NCI-H2196 (cell line): ENCODE measurements around the gene FRMD7.
"Not testable (repeated sequence)": the region's sequence is repeated elsewhere in the genome, so short reads cannot be mapped to it uniquely, and the experiment has no call there.

Experiments used
- DNase-seq: peaks from one replicate; lab custom pipeline; 2025; ENCODE audit not compliant: unreplicated experiment; lab: John Stamatoyannopoulos, UW

Gene FRMD7, protein sequence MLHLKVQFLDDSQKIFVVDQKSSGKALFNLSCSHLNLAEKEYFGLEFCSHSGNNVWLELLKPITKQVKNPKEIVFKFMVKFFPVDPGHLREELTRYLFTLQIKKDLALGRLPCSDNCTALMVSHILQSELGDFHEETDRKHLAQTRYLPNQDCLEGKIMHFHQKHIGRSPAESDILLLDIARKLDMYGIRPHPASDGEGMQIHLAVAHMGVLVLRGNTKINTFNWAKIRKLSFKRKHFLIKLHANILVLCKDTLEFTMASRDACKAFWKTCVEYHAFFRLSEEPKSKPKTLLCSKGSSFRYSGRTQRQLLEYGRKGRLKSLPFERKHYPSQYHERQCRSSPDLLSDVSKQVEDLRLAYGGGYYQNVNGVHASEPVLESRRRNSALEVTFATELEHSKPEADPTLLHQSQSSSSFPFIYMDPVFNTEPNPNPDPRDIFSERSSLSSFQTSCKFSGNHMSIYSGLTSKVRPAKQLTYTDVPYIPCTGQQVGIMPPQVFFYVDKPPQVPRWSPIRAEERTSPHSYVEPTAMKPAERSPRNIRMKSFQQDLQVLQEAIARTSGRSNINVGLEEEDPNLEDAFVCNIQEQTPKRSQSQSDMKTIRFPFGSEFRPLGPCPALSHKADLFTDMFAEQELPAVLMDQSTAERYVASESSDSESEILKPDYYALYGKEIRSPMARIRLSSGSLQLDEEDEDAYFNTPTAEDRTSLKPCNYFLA

DNA sequence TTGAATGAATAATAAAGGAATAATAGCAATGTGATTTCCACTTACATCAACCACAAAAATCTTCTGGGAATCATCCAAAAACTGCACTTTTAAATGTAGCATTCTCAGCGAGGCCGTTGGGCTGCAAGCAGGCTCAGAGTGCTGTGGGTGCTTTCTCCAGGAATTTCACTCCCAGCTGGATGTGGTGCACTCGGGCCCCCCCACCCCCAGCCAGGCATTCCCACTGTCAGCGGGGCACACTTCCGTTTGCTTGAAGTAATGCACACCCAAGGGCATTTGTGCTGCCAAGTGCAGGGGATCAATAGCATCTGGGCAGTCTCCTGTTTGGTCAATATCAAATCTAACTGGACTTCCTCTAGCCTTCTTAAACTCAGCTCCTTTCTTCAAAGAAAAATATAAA, at the start of gene FRMD7:
TSS of gene FRMD7 (minus strand) at position 278 of the 400 bp plus-strand sequence. CDS start at position 102, 176 bp downstream.
- no peak for DNase-seq

DNA sequence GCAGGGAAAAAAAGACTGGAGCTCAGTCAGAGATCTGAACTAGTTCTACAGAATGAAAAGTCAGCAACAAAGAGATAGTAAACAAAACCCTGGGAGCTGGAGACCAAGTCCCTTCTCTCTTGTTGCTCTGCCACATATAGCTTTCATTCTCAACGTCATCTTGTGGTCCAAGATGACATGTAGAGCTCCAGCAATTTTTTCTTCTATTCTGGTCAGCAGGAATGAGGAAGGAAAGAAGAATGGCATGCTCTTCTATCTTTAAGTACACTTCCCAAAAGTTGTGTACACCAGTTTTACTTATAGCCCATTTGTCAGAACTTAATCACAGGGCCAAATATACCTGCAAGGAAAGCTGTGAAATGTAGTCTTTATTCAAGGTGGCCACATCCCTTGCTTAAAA, 45.8 kb upstream of the FRMD7 start:
- no peak for DNase-seq

DNA sequence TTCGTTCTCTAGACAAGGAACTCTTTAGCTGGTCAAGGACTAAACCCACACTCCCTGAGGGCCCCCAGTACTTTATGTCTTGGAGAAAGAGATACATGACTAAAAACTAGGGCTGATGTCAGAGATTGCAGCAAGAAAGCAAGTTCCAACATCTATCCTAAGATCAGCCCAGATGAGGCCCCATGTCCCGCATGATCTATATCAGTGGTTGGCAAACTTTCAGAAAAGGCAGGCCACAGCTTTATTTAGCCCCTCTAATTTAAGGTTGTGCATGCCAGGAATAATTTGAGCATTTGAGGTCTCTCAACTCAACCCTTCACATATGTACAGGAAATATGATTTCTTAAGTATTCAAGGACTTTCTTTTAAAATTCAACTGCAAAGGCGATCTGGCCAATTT, 44.1 kb upstream of the FRMD7 start:
- DNase-seq: no peak

DNA sequence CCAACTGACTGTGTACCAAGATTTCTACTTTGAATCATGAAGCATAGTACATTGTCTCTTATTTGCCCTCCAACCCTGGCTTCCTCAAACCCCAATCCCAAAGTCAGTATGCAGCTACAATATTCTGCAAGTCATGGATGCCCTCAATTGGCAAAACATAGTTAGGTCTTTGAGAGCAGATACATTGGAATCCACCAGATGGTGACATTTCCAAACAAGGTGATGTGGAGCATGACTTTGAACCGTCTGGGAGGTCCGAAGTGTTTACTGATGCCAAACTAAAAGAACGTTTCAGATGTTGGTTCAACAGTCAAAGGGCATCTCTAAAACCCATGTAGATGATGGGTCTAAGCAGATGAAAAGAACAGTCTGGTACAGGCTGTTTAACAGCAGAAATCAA, 43.7 kb upstream of the FRMD7 start:
- DNase-seq: no peak

DNA sequence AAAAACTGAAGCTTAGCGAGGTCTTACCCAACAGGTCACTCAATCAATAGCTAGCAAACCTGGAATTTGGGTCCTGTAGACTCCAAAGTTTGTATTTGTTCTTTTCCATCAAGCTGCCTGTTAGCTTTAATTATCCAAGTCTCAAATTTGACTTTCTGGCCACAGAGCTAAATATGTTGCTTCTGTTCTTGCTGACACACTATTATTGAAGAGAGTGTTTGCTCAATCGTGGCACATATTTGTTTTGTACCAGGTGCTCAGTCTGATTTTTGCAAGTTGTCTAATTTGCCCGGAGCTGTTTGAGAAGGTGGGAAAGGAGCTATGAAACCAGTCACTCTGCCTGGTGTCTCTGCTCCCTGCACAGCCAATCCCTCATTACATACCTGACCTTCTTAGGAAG, 41.7 kb upstream of the FRMD7 start:
- DNase-seq: no peak

DNA sequence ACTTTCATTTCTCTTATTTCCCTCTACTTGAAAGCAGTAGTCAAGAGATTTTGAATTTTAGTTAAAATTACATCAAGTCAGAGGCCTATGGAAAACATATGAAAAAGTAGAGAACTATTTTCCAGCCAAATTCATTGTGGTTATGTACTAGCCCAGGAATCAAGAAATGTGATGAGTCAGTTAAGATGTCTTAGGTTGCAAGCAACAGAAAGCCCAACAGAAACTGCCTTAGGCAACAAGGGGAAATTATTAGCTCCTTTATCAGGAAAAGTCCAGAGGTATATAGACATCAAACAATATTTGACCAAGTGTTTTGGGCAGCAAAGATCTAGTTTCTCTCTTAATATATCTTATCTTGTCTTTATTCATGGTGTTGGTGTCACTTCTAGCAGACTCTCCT, 37.8 kb upstream of the FRMD7 start:
- DNase-seq: no peak

DNA sequence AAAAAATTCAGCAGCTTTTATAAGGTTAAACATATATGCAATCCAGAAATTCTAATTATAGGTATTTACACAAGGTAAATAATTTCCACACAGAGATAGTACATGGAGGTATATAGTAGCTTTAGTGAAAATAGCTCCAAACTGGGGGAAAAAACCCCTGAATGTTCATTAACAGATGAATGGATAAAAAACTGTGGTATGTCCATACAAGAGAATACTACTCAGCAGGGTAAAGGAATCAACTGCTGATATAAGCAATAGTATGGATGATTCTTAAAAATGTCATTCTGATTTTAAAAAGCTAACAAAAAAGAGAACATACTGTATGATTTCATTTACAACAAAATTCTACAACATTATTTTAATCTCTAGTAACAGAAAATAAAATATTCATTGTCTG, 37.2 kb upstream of the FRMD7 start:
- DNase-seq: no peak

DNA sequence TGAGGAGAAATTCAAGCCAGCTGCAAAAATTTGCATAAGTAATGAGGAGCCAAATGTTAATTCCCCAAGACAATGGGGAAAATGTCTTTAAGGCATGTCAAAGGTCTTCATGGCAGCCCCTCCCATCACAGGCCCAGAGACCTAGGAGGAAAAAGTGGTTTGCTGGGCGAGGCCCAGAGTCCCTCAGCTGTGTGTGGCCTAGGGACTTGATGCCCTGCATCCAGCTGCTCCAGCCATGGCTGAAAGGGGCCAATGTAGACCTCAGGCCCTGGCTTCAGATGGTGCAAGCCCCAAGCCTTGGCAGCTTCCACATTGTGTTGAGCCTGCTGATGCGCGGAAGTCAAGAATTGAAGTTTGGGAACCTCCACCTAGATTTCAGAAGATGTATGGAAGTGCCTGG, 35.3 kb upstream of the FRMD7 start:
- DNase-seq: not testable (repeated sequence)

DNA sequence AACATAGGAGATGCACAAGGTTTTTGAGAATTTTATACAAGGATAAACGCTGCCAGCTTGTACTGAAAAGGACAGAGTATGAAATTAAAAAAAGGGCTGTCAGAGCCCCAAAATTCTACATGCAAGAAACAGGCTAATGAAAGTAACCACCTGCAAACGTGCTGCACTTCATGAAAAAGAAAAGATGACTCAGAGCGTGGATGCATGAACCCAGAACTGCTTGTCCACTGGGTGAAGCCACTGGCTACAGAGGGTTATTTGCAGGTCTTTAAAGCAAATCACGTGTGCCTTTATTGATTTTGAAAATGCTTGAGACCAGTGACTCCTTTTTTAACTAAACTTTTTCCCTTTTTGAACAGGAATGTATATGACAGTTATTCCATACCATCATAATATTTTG, 25.3 kb upstream of the FRMD7 start:
- DNase-seq: no peak

DNA sequence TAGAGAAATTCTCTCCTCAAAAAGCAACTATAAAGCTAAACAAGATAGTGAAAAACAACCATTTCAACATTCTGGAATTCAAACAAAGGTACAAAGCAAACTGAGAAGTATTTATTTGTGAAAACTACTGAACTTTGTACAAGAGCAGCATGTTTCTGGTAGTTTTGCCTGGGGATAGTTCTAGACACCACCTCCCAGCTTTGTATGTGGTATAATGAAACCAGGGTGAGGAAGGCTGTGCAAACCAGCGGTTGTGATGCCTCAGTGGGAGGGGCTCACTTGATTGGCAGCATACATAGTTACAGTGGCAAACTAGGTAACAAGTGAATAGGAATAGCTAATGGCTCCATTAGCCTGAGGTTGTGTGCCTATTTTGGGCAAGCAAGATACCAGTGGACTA, 18.6 kb upstream of the FRMD7 start:
- DNase-seq: no peak

DNA sequence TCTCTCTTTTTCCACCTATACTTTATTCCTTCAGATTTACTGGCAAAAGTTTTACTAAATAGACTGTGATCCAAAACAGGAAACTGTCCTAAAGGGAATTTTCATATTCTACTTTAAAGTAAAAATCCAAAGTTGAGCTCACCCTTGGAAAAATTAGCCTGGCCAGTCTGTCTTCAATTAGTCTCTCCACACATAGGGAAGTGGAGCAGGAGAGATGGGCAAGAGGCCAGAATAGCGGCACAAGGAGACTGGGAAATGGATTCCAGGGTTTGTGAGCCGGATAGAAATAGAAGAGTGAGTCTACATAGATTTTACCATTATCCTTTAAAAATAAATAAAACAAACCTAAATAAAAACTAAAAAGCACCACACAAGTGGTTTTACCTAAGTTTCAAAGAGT, 16.2 kb upstream of the FRMD7 start:
- DNase-seq: no peak

DNA sequence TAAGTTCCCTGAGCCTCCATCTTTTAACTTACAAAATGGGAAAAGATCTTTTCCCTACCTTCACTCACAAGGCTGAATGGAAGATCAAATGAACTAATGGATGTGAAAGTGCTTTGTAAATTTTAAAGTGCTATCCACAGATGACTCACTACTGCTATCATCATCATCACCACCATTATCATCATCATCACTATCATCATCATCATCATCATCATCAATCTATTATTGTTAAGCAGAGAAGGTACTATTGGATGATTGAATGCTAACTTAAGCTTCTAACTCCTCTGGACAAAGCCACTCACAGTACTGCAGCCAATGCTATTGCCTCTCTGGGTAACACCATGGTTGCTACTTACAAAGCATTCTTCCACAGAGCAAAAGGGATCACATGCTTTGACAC, 1.9 kb downstream of the FRMD7 start:
- DNase-seq: no peak

DNA sequence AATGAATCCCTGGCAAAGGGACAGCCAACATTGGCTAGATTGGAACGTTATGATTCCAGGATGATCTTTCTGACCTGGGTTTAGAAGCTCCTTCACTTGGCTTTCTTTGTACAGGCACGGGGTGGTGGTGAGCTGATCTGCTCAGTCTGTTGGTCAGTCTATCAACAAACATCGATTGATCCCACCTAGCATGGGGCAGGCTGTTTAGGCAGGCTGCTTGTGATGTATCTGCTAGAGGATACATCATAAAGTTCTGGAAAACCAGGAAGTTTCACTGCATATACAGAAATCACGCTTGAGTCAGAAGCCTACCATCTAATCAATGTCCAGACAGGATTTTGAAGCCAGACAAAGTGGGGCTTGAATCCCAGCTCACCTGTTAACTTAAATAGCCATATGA, 6.9 kb downstream of the FRMD7 start:
- no peak for DNase-seq

DNA sequence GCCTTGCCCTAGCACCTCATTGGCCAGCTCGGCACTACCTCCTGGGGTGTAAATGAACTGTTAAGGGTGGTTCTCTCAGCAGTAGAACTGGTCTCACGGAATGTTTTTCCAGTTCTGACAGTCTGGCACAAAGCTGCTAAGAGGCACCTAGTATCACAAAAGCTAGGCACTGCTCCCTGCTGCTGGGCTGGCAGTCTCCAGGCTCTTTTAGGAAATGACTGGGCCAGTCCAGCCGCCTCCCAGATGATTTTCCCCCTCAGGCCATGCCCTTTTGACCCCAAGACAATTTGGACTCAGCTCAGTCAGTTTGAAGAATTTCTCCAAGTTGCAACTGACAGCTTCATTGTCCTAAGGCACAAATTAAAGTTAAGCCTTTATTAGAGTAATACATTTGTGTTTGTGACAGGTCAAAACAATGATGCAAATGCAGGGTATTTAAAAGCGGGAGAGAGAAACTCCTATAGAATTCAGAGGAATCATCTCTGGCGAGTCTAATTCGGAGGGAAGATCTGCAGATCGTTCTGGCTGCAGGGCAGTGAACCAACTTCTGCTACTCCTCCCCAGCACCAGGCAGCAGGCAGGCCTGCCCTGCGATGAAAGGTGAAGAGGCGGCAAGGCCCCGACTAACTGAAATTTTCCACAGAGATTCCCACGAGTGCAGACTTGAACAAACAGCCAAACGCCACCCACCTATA, 7.9 kb downstream of the FRMD7 start:
- DNase-seq: no peak

DNA sequence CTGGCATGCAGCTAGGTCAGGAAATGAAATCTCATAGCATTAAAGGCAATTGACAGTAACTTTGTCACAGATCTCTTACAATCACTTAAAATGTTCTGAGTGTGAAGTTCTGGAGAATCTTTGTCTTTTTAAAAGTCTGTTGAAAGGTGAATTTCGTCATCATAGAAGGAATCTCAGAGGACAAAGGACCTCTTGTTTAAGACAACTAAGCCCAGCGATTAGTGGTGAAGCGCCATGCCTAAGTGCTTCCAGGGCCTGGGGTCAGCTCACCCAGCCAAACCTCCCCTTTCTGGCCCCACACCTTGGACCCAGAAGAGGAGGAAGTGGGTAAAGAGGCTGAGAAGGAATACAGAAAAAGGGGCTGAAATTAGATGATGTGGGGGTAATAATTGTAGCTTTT, 8.5 kb downstream of the FRMD7 start:
- DNase-seq: no peak

DNA sequence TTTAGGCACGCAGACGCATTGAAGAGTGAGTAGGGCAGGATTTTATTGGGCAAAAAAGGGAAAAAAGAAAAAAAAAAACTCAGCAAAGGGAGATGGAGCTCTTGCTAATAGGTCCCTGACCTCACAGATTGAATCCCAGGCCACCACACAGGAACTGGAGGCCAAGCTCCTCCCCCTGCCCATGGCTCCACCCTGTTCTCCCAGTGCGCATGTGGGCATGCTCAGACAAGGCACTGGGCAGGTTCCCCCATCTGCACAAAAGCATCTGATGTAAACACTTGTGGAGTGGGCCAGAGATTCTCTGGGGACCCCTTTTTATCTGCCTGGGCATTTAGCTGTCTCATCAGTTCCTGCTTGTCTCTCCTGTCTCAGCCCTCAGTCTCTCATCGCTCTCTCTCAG, 9.5 kb downstream of the FRMD7 start:
- no peak for DNase-seq

DNA sequence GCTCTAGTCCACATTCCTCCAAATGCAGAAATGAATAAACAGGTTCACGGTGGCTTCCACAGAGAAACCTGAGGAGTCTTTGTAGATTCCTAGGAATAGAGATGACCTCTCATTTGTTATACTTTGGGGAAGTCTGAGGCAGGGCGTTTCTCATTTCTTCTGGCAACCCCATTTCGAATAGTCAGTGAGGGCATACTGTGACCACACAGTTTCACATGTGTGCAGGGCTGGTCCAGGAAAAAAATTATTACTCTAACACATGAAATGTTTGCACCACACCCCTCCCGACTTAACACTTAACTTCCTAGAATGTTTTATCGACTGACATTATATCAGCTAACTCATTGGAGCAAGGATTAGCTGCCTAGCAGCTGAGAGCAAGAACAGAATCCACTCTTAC, 12.0 kb downstream of the FRMD7 start:
- DNase-seq: no peak

DNA sequence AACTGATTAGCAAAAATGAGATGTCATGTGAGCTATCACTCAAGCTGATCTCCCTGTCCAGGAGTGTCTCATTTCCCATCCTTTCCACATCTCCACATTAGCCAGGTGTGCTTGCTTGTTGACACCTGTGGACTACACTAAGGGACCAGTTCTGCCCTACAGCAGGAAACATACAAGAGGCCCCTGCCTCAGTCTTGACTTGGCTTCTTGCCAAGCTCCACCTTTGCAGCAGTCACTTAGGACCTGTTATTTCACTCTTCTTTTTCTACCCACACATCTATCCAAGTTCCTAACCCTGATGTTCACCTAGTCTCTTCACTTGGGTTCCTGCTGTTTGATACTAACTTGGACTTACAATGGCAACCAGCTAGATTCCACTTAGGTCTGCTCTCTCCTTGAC, 13.2 kb downstream of the FRMD7 start:
- no peak for DNase-seq

DNA sequence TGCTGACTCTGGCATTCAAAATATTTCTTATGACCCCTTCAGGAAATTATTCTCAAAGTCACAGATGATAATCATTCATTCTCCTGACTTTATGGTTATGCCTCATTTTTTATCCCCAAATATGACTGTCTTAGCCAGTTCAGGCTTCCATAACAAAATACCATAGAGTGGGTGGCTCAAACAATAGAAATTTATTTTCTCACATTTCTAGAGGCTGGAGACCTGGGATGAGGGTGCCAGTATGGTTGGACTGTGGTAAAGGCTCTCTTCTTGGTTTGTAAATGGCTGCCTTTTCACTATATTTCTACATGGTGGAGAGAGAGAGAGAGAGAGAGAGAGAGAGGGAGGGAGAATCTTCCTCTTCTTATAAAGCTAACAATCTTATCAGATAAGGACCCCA, 20.5 kb downstream of the FRMD7 start:
- no peak for DNase-seq

DNA sequence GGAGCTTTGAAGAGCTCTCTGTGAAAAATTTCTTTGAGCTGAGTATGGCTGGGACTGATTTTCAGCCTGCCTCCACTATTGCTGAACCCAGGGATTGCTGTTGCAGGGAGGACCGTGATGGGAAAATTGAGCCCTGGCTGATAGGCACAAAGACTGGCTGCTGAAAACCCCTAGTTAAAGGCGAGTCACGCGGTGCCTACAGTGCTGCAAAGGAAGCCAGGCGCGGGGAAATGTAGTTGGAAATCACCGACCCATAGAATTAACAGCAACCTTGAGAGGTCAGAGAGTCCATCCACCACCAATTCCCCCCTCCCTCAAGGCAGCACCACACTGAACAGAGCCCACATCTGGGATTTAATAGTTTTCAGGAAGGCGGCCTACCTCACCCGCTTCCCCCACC, 26.0 kb downstream of the FRMD7 start:
- no peak for DNase-seq

DNA sequence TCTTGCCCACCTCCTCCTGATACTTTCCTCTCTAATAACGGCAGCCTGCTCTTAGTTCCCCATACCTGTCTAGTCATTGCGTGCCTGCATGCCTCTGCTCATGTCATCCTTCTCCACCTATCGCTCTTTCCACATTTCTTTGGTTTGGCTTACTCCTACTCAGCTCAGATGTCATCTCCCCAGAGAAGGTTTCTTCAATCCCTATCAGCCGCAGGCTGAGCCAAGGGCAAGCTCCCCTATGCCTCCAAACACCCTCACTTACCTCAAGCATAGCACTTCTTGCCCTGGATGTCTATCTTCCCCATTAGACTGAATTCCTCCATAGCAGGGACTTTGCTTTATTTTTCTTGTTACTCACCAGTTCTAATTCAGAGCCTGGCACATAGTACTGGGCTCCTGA, 26.6 kb downstream of the FRMD7 start:
- no peak for DNase-seq

DNA sequence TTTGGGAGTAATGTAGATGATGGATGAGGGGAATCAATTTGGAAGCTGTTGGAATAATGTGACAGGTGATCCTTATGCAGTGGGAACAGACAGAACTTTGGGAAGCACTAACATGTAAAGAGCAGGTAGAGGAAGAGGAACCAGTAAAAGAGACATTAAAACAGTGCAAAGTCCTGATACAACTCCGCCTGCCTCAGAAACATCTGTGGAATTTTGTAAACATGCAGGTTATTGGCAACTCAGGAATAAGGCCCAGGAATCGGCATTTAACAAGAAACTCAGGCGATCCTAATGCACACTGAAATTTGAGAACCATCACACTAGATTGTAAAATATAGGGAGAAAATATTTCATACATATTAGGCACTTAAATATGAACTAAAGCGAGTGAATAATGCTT, 29.1 kb downstream of the FRMD7 start:
- DNase-seq: not testable (repeated sequence)
